Keratinocyte (primary cell): ENCODE results near the gene IGFBP1.
"Not testable (repeated sequence)": the region's sequence is repeated elsewhere in the genome, so short reads cannot be mapped to it uniquely, and the experiment has no call there.

Source experiments
- EZH2 ChIP-seq: IDR thresholded peaks from one replicate; pipeline ENCODE4 v1.6.1; 2012; ENCODE audit warnings: inconsistent platforms, mild to moderate bottlenecking, low read length, moderate library complexity
- TF ChIP-seq, protein P1 (sequence below), 3 experiments: IDR thresholded peaks in 1 of 3; conservative IDR thresholded peaks in 1 of 3; optimal IDR thresholded peaks in 1 of 3; 2 replicates in 2 of 3; 3 replicates in 1 of 3; pipeline versions ENCODE3 to v1.5.1; 2011; ENCODE audit warnings: low read length in 3 of 3, mild to moderate bottlenecking in 3 of 3, moderate library complexity in 2 of 3, control low read depth in 1 of 3, inconsistent platforms in 1 of 3; ENCODE audit not compliant: insufficient read depth in 2 of 3; ENCODE audit errors: extremely low read depth in 1 of 3

DNA sequence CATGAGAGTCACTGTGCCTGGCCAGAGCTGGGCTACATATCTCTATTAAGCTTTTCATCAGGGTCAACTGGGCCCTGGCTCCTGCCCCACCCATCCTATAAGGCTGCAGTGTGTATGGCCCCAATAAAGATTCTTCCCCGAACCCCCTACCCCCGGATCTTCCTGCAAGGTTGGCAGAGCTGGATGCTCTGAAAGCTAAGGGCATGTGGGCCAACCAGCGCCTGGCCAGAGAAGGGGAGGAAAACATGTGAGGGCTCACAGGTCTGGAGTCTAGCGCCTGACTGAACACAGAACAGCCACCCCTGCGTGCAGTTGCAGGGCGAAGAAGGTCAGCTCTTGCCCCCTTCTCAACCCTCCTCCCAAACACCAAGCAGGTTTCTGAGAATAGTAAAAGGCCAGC is 39.6 kb upstream of the IGFBP1 start:
- TF ChIP-seq, protein P1, sequence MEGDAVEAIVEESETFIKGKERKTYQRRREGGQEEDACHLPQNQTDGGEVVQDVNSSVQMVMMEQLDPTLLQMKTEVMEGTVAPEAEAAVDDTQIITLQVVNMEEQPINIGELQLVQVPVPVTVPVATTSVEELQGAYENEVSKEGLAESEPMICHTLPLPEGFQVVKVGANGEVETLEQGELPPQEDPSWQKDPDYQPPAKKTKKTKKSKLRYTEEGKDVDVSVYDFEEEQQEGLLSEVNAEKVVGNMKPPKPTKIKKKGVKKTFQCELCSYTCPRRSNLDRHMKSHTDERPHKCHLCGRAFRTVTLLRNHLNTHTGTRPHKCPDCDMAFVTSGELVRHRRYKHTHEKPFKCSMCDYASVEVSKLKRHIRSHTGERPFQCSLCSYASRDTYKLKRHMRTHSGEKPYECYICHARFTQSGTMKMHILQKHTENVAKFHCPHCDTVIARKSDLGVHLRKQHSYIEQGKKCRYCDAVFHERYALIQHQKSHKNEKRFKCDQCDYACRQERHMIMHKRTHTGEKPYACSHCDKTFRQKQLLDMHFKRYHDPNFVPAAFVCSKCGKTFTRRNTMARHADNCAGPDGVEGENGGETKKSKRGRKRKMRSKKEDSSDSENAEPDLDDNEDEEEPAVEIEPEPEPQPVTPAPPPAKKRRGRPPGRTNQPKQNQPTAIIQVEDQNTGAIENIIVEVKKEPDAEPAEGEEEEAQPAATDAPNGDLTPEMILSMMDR (optimal IDR thresholded peaks at IDR 0.05 in 1 of 3, IDR thresholded peaks at IDR 0.05 in 1 of 3, conservative IDR thresholded peaks at IDR 0.05 in 1 of 3; ENCODE audit: extremely low read depth in 1 of 3, insufficient read depth in 2 of 3, low read length in 3 of 3), result not testable (repeated sequence)
- TF ChIP-seq EZH2, result not testable (repeated sequence)
